ENCODE results near the gene FAAP20. TPM values are rescaled to one million over a fixed set of nuclear protein-coding genes. Genes with fewer than 3 reads are reported as not detected.

The FAAP20 gene
- total RNA-seq, 1 donor from 2014 or later = 15.5 TPM

DNA sequence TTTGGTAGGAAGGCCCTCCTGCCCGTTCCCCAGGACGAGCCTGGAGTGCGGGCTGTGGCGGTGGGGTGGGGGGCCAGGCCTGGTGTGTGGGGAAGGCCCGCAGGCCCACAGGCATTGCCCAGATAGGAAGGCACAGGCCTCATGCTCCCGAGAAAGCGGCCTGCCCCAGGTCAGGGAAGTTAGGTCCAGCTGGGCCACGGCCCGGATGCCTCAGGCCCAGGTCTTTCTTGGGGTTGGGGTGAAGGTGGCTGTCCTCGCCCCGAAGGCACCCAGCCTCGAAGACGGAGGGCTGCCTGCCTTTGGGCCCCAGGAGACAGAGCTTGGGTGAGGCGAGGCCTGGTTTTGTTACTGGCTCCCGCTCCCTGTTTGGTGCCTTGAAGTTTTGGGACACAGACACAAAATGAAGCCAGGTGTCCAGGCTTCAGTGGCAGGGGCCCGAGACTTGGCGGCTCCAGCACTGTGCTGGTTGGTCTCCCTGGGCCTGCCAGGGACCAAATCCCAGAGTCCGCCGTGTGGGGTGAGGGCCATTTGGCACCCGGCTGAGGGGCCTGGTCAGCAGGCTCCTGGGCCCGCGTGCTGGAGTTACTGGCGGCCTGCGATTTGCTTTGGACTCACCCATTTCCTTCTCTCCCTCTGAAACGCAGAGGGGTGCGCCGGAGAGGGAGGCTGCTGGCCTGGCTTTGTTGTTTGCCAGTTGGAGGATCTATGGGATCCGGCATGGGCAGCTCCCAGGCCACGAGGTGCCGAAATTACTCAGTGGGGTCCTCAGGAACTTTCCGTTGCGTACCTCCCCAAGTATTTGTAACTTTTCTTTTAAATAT lies 35.5 kb upstream of the FAAP20 start:
- DNase-seq = no peak

DNA sequence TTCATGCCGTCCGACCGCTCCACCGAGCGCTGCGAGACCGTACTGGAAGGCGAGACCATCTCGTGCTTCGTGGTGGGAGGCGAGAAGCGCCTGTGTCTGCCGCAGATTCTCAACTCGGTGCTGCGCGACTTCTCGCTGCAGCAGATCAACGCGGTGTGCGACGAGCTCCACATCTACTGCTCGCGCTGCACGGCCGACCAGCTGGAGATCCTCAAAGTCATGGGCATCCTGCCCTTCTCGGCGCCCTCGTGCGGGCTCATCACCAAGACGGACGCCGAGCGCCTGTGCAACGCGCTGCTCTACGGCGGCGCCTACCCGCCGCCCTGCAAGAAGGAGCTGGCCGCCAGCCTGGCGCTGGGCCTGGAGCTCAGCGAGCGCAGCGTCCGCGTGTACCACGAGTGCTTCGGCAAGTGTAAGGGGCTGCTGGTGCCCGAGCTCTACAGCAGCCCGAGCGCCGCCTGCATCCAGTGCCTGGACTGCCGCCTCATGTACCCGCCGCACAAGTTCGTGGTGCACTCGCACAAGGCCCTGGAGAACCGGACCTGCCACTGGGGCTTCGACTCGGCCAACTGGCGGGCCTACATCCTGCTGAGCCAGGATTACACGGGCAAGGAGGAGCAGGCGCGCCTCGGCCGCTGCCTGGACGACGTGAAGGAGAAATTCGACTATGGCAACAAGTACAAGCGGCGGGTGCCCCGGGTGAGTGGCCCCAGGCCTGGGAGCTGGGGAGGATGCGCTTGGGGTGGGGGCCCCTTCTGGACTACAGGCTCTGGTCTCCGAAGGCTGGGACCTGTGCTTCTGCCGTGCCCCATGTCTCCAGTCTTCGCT lies 34.7 kb upstream of the FAAP20 start:
- DNase-seq = peak; percentile 49

DNA sequence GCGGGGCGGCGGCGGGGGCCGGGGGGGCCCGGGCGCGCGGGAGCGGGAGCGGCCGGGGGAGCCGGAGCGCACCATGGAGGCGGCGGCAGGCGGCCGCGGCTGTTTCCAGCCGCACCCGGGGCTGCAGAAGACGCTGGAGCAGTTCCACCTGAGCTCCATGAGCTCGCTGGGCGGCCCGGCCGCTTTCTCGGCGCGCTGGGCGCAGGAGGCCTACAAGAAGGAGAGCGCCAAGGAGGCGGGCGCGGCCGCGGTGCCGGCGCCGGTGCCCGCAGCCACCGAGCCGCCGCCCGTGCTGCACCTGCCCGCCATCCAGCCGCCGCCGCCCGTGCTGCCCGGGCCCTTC lies 34.1 kb upstream of the FAAP20 start:
- DNase-seq = no peak

DNA sequence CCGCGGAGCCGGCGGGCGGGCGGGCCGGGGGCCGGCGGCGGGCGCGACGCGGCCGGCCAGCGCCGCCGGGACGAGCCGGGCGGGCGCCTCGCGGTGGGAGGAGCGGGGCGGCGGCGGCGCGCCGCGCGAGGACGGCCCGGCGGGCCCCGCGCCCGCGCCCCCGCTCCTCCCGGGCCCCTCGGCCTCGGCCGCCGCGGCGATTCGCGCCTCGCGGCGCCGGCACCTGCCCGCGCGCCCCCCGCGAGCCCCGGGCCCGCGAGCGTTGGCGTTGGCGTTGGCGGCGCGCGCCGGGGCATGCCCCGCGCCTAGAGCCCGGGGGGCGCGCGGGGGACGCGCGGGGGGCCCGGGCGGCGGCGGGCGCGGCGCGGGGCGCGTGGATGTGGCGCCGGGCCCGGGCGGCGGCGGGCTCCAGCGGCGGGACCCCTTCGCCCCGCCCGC lies 33.6 kb upstream of the FAAP20 start, which contains the start of gene SKI:
Gene SKI, plus strand, starts transcription at position 163 of the 438 bp plus-strand sequence. CDS start 448 bp downstream, outside the sequence.
- DNase-seq = no peak

DNA sequence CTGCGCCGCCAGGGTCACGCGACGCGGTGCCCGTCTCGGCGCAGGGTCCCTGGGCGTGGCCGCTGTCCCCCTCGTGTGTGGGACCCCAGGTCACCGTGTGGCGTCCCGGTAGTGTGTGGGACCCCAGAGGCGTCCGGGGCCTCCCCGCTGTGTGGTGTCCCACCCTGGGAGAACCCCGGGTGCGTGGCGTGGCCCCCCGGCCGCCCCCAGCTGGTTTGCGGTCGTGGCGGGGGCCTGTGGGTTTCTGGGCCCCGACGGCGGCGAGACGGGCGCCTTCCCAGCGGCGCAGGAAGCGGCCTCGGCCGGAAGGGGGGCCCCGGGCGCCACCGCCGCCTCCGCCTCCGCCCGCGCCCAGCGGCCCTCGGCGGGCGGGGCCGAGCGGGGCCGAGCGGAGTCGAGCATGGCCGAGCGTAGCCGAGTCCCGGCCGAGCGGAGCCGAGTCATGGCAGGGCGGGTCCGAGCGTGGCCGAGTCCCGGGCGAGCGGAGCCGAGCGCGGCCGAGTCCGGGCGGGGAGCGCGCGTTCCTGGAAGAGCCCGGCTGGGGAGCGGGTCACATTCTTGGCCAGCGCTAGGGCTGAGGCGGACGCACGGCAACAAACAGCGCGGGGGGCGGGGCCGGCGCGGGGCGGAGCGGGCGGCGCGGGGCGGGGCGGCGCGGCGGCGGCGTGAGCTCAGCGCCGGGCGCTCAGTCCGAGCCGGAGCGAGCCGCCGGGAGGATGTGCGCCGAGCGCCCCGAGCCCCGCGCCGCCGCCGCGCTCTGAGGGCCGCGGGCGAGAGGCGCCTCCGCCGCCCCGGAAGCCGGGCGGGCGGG lies 33.0 kb upstream of the FAAP20 start:
- peak; percentile 99 for DNase-seq

DNA sequence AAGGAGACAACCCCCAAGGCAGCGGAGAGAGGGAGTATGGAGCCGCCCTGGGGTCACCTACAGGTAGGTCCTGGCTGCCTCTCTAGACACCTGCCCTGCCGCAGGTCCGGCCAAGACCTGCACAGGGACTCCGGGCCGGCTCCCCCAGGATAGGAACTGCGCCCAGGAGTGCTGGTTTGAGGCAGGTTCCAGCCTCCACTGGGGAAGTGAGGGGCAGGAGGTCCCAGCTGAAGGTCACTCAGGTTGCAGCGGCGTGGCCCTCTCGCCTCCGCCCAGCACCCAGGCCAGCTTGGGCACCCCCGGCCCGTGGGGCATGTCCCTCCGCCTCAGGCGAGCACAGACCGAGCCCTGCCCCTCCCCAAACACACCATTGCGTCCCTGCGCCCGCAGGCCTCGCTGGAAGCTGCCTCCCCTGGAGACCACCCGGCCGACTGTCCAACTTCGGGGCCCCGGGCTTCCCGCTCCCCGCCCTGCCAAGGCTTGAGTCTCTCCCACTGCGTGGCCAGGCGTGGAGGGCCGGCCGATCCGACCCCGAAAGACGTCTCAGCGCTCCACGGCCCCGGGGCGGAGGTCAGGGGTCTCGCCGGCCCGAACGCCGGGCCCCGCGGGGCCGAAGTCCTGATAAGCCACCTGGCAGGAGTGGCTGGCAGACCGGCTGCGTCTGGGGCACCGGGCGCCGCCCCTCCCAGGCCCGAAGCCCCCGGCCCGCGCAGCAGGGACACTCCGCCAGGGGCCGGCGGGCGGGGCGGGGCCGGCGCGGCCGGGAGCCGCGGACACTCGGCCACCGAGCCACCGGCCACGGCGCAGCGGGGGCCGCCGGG lies 32.2 kb upstream of the FAAP20 start:
- DNase-seq = no peak

DNA sequence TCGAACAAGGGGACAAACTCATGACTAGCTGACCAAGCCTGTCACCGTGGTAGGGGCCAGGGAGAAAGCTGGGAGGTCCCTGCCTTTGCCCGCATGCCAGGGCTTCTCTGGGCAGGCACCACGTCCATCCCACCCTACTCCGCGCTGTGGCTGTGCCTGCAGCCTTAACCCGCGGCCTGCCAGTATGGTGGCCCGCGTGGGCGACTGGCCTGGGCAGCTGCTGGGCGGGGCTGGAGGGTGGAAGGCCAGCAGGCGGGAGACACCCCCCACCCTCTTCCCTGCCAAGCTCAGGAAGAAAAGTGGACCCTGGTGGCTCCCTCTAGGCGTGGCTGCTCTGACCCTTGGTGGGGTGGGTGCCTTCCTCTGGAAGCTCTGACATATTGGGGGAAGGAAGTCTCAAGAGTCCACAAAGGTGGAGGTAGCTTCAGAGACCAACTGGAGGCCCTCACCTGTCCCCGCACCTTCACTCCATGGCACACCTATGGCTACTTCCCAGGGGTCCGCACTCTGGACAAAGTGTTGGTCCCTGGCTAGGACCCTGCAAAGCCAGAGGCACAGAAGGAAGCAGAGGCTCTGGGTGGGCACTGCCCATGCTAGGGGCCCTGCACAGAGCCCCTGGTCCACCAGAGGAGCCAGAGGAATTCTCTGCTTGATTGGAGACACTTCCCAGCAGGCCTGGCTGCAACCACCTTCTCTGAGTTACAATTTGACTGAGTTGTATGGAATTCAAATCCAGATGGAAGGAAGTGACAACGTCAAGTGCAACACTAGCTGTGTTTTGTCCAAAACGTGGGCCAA lies 30.3 kb upstream of the FAAP20 start:
- DNase-seq = no peak

DNA sequence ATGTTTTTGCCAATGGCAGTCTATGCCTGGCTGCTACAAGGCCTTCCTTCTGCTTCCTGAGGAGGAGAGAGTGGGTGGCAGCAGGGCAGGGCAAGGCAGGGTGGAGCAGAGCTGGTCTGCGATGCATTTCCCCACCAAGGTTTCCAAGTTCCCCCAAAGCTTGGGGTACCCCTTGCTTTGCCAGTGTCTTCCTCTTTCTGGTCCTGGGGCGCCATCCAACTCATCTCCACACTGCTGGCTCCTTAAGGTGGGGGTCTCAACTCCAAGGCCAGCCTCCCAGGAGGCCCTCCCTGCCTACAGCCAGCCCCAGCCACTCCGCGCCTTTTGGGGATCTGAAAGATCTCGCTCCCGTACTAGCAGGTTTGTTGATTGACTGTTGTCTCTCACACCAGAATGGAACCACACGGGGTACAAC lies 29.6 kb upstream of the FAAP20 start:
- no peak for DNase-seq

DNA sequence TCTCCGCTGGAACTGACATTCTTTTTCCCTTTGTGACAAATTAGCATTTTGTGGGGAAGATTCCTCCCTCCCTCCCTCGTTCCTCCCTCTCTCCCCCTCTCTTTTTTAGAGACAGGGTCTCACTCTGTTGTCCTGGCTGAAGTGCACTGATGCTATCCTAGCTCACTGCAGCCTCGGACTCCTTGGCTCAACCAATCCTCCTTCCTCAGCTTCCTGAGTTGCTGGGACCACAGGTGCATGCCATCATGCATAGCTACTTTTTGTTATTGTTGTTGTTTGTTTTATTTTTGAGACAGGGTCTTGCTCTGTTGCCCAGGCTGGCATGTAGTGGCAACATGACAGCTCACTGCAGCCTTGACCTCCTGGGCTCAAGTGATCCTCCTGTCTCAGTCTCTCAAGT lies 26.7 kb upstream of the FAAP20 start:
- no peak for DNase-seq

DNA sequence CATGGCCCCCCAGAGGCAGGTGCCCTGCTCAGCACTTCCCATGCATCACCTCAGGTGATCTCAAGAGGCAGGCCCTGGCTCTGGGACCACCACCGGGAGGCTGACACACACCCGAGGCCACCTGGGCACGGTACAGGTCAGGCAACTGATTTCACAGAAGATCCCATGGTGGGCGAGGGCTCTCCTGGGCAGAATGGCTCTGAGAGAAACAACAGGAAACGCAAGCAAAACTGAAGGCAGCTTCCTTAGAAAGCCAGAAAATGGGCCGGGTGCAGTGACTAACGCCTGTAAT lies 22.1 kb upstream of the FAAP20 start:
- no peak for DNase-seq

DNA sequence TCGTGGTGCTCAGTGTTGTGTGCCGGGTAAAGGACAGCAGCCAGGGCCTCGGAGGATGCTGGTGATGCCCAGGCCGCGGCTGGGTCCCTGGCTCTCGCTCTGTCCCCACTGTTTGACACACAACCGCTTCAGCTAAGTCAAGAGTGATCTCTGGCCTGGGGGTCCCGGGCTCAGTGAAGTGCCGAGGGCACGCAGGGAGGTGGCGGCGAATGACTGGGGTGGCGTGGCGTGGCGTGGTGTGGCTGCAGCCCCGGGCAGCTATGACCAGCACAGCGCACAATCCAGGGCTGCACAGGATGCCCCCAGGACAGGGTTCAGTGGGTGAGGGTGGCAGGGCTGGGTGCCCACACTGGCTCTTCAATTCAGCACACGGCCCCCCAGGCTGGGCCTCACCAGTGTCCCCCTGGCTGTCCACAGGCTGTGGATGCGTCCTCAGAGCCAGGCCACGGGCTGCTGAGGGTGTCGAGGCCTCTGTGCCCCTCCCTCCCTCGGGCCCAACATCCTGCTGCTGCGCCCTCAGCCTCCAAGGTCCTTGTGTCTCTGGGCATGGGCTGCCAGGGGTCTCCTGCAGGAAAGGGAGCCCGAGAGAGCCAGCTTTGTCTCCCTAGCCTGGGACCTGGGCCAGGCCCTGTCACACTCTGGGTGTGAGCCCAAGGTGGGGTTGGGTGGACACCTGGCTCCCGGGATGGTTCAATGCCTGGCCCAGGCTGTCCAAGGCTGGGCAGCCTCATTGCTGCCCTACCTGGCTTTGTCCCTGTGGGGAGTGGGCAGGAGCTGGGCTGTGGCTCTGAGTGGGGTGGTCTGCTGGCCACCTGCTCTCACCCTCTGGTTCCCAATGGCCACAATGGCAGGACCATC lies 21.6 kb upstream of the FAAP20 start:
- DNase-seq = no peak

DNA sequence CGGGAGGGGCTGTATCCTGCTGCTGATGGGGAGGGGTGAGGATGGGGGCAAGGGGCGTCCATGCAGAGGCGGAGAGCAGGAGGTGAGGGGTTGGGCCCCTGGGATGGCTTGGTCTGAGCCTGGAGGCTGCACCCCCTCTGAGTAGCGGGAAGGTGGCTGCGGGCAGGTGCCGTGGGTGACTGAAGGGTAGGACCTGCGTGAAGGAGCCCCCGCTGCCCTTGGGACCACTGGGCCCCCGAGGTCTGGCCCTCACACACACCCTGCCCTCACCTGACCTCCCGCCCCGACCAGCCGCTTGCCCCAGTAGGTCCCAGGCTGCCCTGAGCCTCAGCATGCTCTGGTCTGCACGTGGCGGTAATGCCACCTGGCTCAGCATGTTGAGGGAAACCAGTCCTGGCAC lies 20.8 kb upstream of the FAAP20 start:
- DNase-seq = no peak

DNA sequence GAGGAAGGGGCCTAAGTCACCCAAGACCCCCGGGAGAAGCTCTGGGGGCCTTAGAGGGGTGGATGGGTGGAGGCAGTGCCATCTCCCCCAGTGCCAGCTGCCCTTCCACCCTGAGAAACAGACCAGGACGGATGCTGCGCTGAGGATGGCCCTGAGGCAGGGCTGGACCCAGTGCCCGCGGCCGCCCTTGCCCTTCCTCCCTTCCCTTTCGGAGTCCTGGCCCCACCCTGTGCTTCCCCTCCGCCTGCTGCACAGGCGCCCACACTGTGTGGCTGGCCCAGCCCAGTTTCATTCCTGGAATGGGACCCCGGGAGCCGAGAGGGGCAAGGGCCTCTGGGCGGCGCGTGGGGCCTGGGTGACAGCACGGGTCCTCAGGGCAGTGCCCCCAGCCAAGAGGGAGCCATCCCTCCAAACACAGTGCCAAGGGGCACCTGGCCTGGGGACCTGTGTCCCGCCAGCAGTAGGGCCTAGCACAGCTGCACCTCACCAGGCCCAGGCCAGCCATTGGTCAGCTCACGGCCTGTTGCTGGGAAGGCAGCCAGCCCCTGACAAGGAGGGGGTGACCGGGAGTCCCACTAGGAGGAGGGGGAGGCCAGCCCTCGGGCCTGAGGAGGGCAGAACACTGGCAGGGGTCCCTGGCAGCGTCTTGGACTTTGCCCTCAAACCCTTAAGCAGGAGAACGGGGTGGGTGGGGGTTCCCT lies 20.1 kb upstream of the FAAP20 start:
- DNase-seq = no peak

DNA sequence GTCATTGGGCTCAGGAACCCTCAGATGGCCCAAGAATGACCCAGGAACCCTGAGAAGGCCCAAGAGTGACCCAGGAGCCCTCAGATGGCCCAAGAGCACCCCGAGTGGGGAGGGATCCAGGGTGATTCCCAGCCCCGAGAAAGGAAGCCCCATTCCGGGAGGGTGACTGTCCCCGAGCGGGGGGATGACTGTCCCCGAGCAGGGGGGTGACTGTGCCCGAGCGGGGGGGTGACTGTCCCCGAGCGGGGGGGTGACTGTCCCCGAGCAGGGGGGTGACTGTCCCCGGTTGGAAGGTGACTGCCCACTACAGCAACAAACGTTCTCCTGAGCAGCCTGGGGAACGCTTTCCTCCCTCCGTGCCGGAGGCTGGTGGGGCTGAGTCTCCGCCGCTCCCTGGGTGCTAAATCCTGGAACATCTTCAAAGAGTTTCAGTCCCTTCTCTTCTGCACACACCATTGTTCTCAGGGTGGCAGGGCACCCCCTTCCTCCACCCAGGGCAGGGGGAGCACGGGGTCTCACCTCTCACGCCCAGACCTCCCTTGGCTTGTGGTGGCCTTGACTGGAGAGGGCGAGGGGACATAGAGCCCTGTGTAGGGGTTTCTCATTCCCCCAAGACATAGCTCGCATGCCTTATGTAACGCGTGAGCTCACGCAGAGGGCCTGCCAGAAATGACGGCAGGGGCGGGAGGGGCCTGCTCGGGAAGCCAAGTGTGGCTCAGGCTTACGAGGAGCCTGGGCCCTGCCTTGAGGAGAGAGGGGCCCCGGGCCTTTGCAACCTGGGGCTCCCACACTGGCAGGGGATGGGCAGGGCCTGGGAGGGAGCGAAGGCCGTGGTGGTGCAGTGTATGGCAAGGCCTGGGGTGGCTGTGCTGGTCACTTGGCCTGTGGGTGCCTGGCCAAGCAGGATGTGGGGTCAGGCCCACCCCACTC lies 19.3 kb upstream of the FAAP20 start:
- peak; percentile 80 for DNase-seq

DNA sequence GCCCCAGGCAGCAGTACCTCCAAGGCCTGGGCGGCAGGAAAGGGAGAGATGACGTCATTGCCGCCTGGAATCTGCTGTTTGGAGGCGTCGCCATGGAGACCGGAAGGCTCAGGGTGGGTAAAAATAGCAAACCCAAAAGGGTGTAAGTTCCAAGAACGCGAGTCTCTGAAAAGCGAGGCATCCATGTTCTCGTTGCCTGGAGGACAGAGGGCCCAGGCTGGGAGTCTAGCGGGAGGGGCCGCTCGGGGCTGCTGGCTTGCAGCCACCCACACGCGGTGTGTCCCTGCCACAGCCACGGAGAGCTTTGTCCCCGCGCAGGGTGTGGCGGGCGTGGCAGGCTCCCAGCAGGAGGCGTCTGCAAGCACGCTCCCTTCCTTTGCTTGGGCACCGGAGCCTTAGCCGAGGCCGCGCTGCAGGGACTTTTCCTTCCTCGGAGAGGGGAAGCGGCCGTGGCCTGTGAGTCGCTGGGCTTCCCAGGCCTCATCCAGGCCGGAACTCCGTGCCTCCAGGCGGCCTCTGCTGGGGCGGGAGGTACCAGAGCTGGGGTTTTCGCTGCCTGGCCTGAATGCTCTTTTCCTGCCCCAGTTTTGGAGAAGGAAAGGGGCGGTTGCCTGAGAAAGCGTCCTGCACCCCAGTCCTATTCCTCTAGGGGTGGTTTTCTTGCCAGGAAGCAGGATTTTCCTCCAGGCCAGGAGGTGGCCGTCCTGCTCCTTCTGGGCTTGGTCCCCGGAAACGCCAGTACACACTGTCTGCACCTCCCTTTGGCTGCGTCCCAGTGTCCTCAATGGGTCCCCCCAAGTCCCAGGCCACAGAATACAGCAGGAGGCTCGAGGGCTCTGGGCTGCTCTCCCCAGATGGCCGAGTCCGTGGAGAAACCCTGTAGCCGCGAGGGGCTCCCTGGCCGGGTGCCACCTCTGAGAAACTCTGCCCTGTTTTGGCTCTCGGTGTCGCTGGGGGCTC lies 18.2 kb upstream of the FAAP20 start:
- peak; percentile 94 for DNase-seq

DNA sequence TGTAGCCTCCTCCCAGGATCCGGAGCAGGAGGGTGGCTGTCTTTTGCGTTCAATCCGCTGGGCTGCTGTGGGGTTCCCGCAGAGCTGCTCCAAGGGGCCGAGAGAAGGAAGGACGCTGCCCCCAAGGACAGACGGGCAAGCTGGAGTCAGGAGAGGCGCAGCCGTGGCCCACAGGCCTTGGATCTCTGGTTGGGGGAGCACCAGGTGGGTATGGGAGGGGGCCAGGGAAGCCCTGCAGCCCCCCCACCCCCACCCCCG lies 17.6 kb upstream of the FAAP20 start:
- DNase-seq = peak; percentile 64

DNA sequence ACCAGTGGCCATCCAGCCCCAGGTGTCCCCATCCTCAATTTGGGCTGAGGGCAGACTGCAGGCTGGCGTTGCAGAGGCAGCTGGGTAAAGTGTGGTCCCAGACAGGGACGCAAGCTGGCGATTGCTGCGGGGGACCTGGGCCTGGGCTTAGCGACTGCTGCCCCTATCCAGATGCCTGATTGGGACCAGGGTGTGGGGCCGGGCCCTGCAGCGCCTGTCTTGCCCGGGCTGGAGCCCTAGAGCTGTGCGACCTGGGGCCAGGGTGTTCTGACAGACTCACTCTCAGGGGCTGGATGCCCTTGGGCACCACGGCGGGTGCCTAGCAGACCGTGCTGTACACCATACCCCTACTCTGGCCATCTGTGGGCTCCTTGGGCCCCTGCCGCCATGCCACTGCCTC lies 16.2 kb upstream of the FAAP20 start:
- no peak for DNase-seq

All from skin of body (tissue), 2 donors.